Measurements from ENCODE around the gene FAM107B.

GRCh38 chr10:14673189-14673861 lies 101.4 kb downstream of the FAM107B start:
- TF ChIP-seq CTCF (IDR thresholded peaks at IDR 0.05) (no peak), POLR2A (IDR thresholded peaks at IDR 0.05) (no peak)

Measured in uterus (tissue), 2 donors.